ENCODE measurements around the gene RNF150.

Gene RNF150

DNA sequence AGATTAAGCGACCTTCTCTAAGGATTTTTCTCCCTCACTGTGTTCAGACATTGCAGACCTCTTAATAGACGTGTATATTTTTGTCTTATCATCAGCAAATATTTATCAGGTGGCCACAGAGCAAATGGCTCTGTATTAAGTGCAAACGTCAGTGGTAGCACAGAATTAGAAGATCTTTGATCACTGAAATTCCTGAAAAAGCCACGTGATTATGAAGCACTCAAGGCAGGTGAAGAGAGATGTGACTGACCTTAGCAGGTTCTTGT is 271.2 kb downstream of the RNF150 start:
- Histone ChIP-seq H3K4me3 (no peak overlapping the region), H3K27ac (no peak overlapping the region)
- DNase-seq (ENCODE audit: low spot score) = no peak
- TF ChIP-seq, protein P1, sequence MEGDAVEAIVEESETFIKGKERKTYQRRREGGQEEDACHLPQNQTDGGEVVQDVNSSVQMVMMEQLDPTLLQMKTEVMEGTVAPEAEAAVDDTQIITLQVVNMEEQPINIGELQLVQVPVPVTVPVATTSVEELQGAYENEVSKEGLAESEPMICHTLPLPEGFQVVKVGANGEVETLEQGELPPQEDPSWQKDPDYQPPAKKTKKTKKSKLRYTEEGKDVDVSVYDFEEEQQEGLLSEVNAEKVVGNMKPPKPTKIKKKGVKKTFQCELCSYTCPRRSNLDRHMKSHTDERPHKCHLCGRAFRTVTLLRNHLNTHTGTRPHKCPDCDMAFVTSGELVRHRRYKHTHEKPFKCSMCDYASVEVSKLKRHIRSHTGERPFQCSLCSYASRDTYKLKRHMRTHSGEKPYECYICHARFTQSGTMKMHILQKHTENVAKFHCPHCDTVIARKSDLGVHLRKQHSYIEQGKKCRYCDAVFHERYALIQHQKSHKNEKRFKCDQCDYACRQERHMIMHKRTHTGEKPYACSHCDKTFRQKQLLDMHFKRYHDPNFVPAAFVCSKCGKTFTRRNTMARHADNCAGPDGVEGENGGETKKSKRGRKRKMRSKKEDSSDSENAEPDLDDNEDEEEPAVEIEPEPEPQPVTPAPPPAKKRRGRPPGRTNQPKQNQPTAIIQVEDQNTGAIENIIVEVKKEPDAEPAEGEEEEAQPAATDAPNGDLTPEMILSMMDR (IDR thresholded peaks at IDR 0.05) = no peak

DNA sequence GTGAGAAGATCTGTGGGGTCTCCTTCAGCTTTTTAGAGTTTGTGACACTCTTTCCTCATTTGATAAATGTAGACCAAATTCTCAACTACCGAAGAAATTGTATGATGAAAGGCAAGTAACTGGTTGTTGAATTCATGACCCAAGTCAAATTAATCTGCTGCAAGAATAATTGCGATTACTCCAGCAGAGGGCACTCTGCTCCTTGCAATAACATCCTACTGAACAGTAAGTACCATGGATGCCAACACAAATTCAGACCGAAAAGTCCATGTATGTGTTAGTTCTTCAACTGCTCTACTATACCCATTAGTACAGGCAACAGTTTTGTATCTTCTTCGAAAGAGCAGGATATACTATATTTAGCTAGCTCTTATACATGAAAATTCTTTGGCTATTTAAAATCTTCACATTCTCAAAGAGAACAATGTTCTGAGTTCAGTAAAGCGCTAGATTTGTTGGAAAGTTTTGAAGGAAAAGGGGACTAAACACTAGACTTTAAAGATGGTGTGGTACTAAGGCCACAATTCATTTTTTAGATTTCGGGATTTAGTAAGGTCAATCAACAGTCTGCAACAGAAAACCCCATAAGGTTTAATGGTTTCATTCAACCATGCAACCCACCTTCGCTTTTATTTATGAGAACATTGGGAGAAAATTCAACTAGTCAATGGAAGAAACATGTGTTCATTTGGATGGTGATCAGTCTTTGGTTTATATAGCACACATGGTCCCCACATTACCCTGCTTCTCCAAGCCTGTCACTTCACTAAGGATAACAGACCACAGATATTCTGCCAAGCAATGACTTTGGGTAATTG is 271.7 kb downstream of the RNF150 start:
- TF ChIP-seq, protein P1 (IDR thresholded peaks at IDR 0.05) = peak; percentile 57
- DNase-seq (ENCODE audit: low spot score) = no peak
- Histone ChIP-seq H3K4me3 (no peak overlapping the region), H3K27ac (no peak overlapping the region)

DNA sequence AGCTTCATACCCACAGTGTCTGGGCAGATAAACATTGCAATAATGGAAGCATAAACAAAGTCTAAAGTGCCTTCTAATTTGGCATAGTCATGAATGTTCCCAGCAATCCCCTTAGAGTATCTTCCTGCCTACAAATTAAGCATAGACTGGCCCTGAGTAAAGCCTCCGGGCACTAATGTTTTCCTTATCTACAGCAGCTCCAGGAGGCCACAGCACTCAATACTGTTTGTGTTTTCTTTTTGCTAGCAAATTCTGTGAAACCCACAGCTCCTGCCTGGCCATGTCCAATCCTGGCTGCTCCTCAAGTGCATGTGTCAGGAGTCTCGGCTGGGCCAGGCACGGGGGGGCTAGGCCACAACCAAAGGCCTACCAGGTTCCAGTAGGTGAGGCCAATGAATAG is 274.4 kb downstream of the RNF150 start:
- Histone ChIP-seq H3K27ac (no peak overlapping the region), H3K4me3 (no peak overlapping the region)
- TF ChIP-seq, protein P1 (IDR thresholded peaks at IDR 0.05) = no peak
- no peak for DNase-seq (ENCODE audit: low spot score)

DNA sequence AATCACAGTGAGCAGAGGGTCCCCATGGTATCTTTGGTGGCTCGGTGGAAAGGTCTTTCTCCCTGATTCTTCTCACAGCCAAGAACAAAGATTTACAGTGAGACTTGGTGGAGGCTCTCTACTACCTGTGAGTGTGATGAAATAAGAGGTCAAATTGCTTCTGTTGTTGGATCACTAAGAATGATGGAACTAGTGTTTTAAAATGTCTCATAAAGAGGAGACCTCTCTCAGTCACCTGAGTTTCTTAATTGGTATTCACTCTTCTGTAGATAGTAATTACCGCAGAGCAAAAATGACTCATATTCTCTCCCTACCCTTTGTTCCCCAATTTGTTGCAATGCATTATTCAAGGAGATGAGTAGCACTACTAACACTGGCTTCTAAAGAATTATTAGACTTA is 276.2 kb downstream of the RNF150 start:
- TF ChIP-seq, protein P1 (IDR thresholded peaks at IDR 0.05) = no peak
- no peak overlapping the region for H3K4me3 ChIP-seq
- no peak overlapping the region for H3K27ac ChIP-seq
- no peak for DNase-seq (ENCODE audit: low spot score)

DNA sequence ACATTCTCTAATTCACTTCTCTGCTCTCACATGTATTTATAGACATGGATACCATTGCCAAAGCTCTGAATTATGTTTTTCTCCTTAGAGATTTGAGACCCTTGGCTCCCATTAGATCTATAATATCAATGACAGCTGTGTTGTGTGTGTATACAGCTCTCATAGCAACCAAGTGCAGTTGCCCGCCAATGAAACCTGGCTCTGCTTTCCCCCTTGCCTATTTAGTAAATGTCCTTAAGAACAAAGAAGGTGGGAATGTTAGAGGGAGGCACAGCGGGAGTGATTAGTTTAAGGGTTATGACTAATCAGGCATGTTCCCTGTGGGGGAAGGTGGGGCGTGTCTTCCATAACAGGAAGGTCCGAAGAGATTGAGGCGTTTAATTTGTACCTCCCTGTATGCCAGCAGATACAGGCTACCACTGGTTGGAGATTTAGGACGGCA is 276.6 kb downstream of the RNF150 start:
- no peak overlapping the region for H3K27ac ChIP-seq
- TF ChIP-seq, protein P1 (IDR thresholded peaks at IDR 0.05) = no peak
- H3K4me3 ChIP-seq = no peak overlapping the region
- no peak for DNase-seq (ENCODE audit: low spot score)

DNA sequence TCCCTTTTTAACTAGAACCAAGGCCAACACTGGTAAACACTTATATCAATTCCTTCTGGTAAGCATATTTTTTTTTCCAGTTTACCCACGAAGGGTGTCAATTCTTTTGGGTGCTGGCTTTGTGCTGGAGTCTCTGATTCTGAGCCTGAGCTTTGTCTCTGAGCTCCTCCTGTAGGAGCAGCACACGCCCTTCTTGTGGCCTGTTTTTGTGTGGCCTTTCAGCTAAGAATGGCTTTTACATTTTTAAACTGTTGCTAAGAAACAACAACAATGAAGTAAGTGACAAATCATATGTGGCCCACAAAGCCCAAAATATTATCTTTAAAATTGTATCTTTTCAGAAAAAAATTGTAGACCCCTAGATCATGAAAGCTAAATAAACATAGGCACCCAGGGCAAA is 279.1 kb downstream of the RNF150 start:
- no peak overlapping the region for H3K4me3 ChIP-seq
- TF ChIP-seq, protein P1 (IDR thresholded peaks at IDR 0.05) = no peak
- no peak for DNase-seq (ENCODE audit: low spot score)
- H3K27ac ChIP-seq = no peak overlapping the region

DNA sequence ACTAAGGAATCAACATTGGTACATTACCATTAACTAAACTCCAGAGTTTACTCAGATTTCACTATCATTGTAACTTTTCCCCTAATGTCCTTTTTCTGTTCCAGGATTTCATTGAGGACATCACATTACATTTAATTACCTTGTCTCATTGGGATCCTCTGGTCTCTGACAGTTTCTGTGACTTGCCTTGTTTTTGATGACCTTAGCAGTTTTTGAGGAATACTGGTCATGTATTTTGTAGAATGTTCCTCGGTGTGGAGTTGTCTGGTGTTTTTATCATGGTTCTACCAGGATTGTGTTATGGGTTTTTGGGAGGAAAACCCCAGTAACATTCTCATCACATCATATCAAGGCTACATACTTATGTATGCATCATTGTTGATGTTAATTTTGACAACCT is 281.5 kb downstream of the RNF150 start:
- Histone ChIP-seq H3K4me3 (no peak overlapping the region), H3K27ac (no peak overlapping the region)
- DNase-seq (ENCODE audit: low spot score) = no peak
- TF ChIP-seq, protein P1 (IDR thresholded peaks at IDR 0.05) = no peak

All from coronary artery (tissue), 2 donors.